GM19397 (cell line): ENCODE results near the gene RABIF.
"Not testable (repeated sequence)": the region's sequence is repeated elsewhere in the genome, so short reads cannot be mapped to it uniquely, and the experiment has no call there.

ENCODE experiments used
- ATAC-seq: cut with Tn5 transposase; IDR thresholded peaks from one replicate; pipeline ENCODE4 v1.9.1; 2021; ENCODE audit warnings: mild to moderate bottlenecking, moderate library complexity; ENCODE audit not compliant: unreplicated experiment

RABIF gene

GRCh38 chr1:202835548-202836072 is 53.3 kb downstream of the RABIF start:
- ATAC-seq, result no peak

DNA sequence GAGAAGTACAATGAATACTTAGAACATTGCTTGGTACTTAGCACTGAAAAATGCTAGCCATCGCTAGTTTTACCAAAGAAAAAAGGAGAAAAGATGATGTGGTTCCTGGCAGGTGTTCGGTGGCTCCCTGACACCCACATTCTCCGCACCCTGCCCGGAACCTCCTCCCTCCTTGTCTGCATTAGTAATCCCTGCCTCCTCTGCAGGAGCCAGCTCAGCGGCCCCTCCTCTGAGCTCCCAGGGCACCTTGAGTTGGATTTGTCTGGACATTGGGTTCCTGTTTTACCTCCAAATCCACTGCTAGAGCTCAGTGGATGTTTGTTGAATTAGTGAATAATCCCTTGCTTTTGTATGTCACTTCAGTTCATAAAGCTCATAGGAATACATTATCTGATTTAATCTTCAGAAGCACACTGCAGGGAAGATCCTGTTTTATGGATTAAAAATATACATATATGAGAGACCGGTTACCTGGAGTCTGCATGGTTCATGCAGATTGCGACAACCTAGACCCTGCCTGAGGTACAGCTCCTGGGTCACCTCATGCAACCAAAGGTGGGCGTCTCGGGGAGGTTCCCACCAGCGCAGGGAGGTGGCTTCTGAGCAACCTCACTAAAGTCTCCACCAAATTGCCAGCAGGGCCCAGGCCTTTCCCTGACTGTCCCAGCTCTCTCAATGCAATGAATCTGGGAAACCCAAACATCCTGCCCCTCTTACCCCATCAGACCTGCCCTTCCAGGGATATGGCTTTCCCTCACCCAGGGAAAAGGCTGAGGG is 54.0 kb downstream of the RABIF start:
- ATAC-seq, result no peak

DNA sequence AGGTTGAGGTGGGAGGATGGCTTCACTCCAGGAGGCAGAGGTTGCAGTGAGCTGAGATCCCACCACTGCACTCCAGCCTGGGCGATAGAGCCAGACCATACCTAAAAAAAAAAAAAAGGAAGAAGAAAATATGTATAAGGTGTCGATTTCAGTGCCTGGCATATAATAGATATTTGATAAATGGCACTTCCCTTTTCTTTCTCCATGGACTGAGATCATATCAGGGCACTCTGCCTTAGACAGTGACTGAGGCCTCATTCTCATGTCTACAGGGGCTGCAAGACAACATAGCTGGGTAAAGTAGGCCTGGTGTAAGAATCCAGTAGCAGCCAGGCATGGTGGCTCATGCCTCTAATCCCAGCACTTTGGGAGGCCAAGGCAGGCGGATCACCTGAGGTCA is 57.0 kb downstream of the RABIF start:
- no peak for ATAC-seq

DNA sequence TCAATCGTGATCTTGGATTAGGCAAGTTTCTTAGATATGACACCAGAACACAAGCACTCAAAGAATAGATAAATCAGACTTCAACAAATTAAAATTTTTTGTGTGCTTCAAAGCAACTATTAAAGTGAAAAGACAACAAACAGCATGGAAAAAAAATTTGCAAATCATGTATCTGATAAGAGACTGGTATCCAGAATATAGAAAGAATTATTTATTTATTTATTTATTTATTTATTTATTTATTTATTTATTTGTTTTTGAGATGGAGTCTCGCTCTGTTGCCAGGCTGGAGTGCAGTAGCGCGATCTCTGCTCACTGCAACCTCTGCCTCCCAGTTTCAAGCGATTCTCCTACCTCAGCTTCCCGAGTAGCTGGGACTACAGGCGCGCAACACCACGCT is 59.7 kb downstream of the RABIF start:
- ATAC-seq, result not testable (repeated sequence)
